ENCODE data around the gene PPP1R3D.

PPP1R3D gene

GRCh38 chr20:59948828-59949720 lies 9.0 kb upstream of the PPP1R3D start:
- DNase-seq (ENCODE audit: low read depth): no peak

GRCh38 chr20:59948212-59948611 lies 8.1 kb upstream of the PPP1R3D start:
- no peak for DNase-seq (ENCODE audit: low read depth)

GRCh38 chr20:59947376-59947775 lies 7.3 kb upstream of the PPP1R3D start:
- DNase-seq (ENCODE audit: low read depth): no peak

- DNase-seq (ENCODE audit: low read depth): no peak
Observed at GRCh38 chr20:59945731-59946130, 5.6 kb upstream of the PPP1R3D start.

- no peak for DNase-seq (ENCODE audit: low read depth)
Observed at GRCh38 chr20:59945175-59945574, 5.1 kb upstream of the PPP1R3D start.

GRCh38 chr20:59944726-59945125 lies 4.6 kb upstream of the PPP1R3D start:
- no peak for DNase-seq (ENCODE audit: low read depth)

GRCh38 chr20:59942245-59942644 lies 2.1 kb upstream of the PPP1R3D start:
- no peak for DNase-seq (ENCODE audit: low read depth)

DNA sequence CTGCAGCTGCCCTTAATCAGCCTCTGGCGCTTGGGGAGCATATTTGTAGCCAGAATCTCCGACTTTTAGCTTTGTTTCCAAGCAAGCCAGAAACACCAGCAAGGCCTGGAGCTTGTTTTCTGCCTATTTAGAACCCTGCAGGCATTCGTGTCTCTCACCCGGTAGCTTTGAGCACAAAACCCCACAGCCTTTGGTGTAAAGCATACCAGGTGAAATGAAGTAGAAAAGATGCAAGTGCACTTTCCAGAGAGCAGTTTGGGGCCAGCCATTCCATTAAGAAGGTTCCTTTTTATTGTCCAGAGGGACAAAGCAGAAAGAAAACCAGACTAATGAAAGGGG lies 820 bp upstream of the PPP1R3D start:
- DNase-seq (ENCODE audit: low read depth): no peak

DNA sequence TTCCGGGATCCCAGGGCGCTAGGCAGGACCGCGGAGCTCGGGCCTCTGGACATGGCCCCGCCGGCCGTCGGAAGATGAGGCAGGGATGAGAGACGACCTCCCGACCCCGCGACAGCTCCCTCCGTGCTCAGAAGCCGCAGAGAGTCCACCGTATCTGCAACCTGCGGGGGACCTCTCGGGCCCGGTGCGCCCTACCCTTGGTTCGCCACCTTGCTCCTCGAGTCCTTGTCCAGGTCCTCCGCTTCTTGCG lies 301 bp downstream of the PPP1R3D start:
- no peak for DNase-seq (ENCODE audit: low read depth)

- DNase-seq (ENCODE audit: low read depth): no peak
Observed at GRCh38 chr20:59939052-59939878, 840 bp downstream of the PPP1R3D start.

GRCh38 chr20:59938696-59939051 lies 1.4 kb downstream of the PPP1R3D start:
- no peak for DNase-seq (ENCODE audit: low read depth)

DNA sequence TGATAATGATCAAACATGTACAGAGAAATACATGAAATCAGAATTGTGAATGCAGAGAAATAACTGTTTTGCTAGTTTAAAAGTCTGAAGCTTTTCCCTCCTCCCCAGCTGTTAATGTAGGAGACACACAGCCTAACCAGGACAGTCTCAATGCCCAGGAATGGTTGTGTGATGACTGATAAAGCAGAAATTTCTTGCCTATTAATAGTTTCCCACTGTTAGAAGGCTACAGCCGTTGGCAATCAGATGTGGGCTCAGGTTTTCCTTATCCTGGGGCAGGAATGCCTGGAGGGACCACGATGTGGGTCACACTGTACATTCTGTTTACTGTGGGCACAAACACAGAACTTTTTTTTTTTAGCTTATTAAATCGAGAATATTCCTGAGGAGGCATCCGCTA lies 1.9 kb downstream of the PPP1R3D start:
- DNase-seq (ENCODE audit: low read depth): no peak

- DNase-seq (ENCODE audit: low read depth): no peak
Observed at GRCh38 chr20:59937150-59937549, 3.0 kb downstream of the PPP1R3D start.

- DNase-seq (ENCODE audit: low read depth): no peak
Observed at GRCh38 chr20:59936409-59936808, 3.7 kb downstream of the PPP1R3D start.

DNA sequence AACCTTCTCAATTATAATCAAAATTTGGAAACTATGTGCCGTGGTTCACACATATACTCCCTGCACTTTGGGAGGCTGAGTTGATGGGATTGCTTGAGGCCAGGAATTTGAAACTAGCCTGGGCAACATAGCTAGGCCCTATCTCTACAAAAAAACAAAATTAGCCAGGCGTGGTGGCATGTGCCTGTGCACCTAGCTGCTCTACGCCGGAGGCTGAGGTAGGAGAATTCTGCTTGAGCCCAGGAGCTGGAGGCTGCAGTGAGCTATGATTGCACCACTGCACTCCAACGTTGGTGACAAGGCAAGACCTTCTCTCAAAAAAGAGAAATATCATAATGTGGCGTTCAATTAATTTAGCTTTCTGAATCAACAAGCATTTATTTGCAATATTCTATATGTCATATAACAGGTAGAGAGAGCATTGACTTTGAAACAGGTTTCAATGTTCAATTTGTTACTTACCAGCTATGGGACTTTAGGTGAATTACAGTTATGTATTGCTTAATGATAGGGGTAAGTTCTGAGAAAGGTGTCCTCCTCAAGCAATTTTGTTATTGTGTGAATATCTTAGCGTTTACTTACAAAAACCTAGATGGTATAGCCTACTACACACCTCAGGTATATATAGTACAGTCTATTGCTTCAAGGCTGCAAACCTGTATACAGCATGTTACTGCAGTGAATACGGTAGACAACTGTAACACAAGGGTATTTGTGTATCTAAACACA lies 4.5 kb downstream of the PPP1R3D start:
- DNase-seq (ENCODE audit: low read depth): no peak

DNA sequence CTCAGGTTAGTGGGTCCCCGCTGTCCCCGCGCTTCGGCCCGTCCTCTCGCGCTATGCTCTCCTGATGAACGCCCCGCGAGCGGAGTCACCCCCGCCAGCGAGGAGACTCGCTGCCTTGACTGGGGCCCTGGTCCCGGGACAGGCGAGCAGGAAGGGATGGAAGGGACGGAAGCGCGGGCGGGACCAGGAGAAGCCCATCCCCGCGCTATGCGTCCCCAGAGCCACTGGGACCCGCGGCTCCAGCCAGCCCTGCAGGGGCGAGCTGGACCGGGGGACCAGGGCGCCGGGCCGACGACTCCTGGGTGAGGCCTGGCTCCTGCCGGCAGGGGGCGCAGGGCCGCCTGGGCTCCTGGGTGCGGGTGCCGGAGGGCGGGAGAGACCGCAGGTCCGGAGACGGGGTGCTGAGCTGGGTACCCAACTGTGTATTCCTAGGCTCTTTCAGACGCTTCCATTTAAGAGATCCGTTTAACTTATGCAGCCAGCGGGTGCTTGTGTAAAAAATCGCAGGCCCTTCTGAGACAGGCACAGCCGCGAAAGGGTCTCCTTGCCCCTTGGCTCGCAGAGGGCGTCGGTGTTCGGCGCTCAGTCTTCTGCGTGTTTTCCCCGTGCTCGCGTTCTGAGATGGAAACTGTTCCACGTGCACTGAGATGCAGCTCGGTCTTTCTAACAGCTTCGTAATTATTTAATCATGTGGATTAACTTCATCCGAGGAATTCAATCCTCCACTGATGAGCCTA lies 6.1 kb downstream of the PPP1R3D start:
- no peak for DNase-seq (ENCODE audit: low read depth)

DNA sequence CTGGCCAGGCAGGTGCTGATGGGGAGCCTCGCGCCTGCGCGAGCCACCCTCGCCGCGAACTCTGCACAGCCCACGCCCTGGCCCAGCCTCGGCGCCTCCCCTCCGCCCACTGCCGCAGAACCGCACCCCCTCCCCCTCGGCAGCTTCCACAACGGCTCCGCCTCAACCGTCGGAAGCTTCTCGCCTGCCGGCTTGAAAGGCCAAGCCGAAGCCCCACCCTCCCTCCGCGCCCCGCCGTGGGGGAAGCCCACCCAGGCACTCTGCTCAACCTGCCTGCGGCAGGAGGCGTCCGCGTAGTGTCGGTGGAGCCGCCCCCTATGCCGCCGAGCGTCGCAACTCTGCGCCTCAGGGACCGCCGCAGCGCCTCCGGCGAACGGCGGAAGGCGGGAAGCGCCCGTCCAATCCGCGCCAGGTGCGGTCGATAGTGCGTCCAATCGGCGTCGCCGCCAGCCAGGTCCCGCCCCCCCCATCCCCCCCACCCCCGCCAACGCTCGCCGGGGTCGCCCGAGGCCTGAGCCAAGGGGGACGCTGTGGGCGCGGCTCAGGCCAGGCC lies 6.7 kb downstream of the PPP1R3D start, which contains the start of gene SYCP2:
TSS of gene SYCP2 (minus strand) at position 342 of the 553 bp plus-strand sequence. CDS start 11,224 bp downstream, outside the sequence.
- no peak for DNase-seq (ENCODE audit: low read depth)

DNA sequence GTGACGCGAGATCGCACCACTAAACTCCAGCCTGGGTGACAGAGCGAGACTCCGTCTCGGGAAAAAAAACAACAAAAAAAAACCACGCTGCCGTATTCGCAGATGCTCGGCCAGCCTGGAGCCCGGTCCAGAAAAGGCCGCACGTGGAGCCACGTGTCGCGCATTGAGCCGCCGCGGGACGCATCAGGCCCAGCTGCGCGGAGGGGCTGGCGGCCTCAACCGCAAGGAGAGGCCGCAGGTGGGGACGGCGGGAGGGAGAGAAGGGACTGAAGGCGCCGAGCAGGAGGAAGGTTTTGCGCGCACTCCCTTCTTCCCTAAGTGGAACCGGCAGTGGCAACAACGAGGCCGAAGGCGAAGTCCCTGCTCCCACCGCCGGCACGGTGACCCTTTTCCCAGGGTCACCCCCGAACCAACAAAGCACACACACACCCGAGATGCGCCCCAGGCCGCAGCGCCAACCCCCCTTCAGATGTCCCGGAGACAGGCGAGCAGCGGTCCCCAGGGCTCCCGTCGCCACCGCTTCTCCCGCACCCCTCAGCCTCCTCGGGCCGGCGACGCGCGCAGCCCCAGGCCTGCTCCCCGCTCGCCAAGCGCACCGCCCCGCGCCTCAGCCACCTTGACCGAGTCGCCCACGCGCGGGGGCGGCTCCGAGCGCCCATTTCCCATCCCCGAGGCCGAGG lies 7.3 kb downstream of the PPP1R3D start:
- DNase-seq (ENCODE audit: low read depth): no peak

- no peak for DNase-seq (ENCODE audit: low read depth)
Observed at GRCh38 chr20:59931511-59932312, 8.4 kb downstream of the PPP1R3D start.

DNA sequence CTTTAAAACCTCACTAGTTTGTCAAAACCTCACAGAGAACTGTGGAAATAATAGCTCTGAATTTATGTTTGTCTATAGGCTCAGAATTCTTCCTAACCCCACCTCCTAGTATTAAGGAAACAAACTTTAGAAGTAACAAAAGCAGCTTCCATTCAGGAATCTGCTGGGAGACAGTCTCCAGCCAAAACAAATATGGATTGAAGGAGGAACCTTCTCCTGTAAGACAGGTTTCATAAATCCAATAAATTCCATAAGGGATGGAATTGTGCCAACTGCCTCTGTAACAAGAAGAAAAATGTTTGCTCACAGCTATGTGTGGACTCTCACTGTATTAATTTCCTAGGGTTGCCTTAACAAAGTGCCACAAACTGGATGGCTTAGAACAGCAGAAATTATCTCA lies 14.2 kb downstream of the PPP1R3D start:
- no peak for DNase-seq (ENCODE audit: low read depth)
